CD14-positive monocyte (primary cell): ENCODE measurements around the gene MED14. TPM values are rescaled to one million over a fixed set of nuclear protein-coding genes. Genes with fewer than 3 reads are reported as not detected.

Experiments
- DNase-seq, 3 donors: peaks; one replicate each; pipeline ENCODE4 v3.0.0-alpha.2; 2011 to 2022
- H2AFZ ChIP-seq: 2 replicates; pipeline ENCODE4 v1.6.0; 2012; ENCODE audit warnings: mild to moderate bottlenecking, low read depth, low read length, inconsistent platforms; ENCODE audit not compliant: insufficient read depth, poor library complexity, severe bottlenecking
- H3K27ac ChIP-seq, 2 donors: 1 replicate in 1 of 2; 2 replicates in 1 of 2; pipeline ENCODE4 v1.5.1; 2012 to 2013; ENCODE audit warnings: low read length in 2 of 2, control low read depth in 1 of 2, inconsistent platforms in 1 of 2, low read depth in 1 of 2, mild to moderate bottlenecking in 1 of 2
- H3K27me3 ChIP-seq, 2 donors: one replicate each; pipeline versions ENCODE4 v1.6.0 to v1.6.1; 2011 to 2013; ENCODE audit warnings: low read length in 2 of 2; ENCODE audit not compliant: control insufficient read depth in 2 of 2, insufficient read depth in 2 of 2
- H3K36me3 ChIP-seq, 2 donors: replicated peaks in 1 of 2; 1 replicate in 1 of 2; 2 replicates in 1 of 2; pipeline versions ENCODE4 v1.5.1 to v1.6.1; 2012 to 2013; ENCODE audit warnings: low read length in 2 of 2, control low read depth in 1 of 2, inconsistent platforms in 1 of 2, mild to moderate bottlenecking in 1 of 2; ENCODE audit not compliant: insufficient read depth in 2 of 2, control insufficient read depth in 1 of 2
- H3K4me1 ChIP-seq, 2 donors: 1 replicate in 1 of 2; 2 replicates in 1 of 2; pipeline versions ENCODE4 v1.5.1 to v1.6.1; 2012 to 2013; ENCODE audit warnings: low read length in 2 of 2, control low read depth in 1 of 2, inconsistent platforms in 1 of 2, mild to moderate bottlenecking in 1 of 2, moderate library complexity in 1 of 2; ENCODE audit not compliant: insufficient read depth in 2 of 2, control insufficient read depth in 1 of 2
- H3K4me2 ChIP-seq: replicated peaks from 2 replicates; pipeline ENCODE3; 2012; ENCODE audit warnings: low read length, moderate library complexity, mild to moderate bottlenecking; ENCODE audit not compliant: poor library complexity, severe bottlenecking; ENCODE audit errors: extremely low read depth
- H3K4me3 ChIP-seq, 3 experiments: fragments of 200-600 bp in 1 of 3; sonication (generic) in 1 of 3; replicated peaks in 1 of 3; 1 replicate in 2 of 3; 2 replicates in 1 of 3; pipeline ENCODE4 v1.5.1; 2011 to 2013; ENCODE audit warnings: low read length in 3 of 3, mild to moderate bottlenecking in 3 of 3, control low read depth in 2 of 3, low read depth in 2 of 3, inconsistent platforms in 1 of 3, moderate library complexity in 1 of 3
- H3K79me2 ChIP-seq: 2 replicates; pipeline ENCODE4 v1.6.0; 2012; ENCODE audit warnings: mild to moderate bottlenecking, control low read depth, inconsistent platforms, low read length, moderate library complexity; ENCODE audit not compliant: insufficient read depth
- H3K9ac ChIP-seq: 2 replicates; pipeline ENCODE4 v1.6.0; 2017; ENCODE audit warnings: low read length, mild to moderate bottlenecking; ENCODE audit not compliant: insufficient read depth, poor library complexity, severe bottlenecking
- H3K9me3 ChIP-seq, 2 donors: replicated peaks in 1 of 2; 1 replicate in 1 of 2; 2 replicates in 1 of 2; pipeline versions ENCODE4 v1.5.1 to v1.6.1; 2012 to 2013; ENCODE audit warnings: low read length in 2 of 2, control low read depth in 1 of 2; ENCODE audit not compliant: control insufficient read depth in 1 of 2, insufficient read depth in 1 of 2
- H4K20me1 ChIP-seq: 2 replicates; pipeline ENCODE4 v1.6.0; 2012; ENCODE audit warnings: mild to moderate bottlenecking, low read length, control low read depth, moderate library complexity; ENCODE audit not compliant: insufficient read depth
- H3K27ac Mint-ChIP-seq, 7 donors: one replicate each; pipeline ENCODE4 v1.8.0; 2020; ENCODE audit warnings: mild to moderate bottlenecking in 7 of 7, mixed read lengths in 7 of 7, moderate library complexity in 6 of 7, inconsistent platforms in 2 of 7
- H3K27me3 Mint-ChIP-seq, 3 donors: one replicate each; pipeline ENCODE4 v1.8.0; 2021 to 2022; ENCODE audit warnings: low read depth in 3 of 3, mild to moderate bottlenecking in 3 of 3, mixed read lengths in 3 of 3, moderate library complexity in 3 of 3, inconsistent platforms in 1 of 3
- H3K36me3 Mint-ChIP-seq, 2 donors: one replicate each; pipeline ENCODE4 v1.8.0; 2020; ENCODE audit warnings: mixed read lengths in 2 of 2, inconsistent platforms in 1 of 2, mild to moderate bottlenecking in 1 of 2
- H3K4me1 Mint-ChIP-seq: one replicate; pipeline ENCODE4 v1.8.0; 2020; ENCODE audit warnings: mild to moderate bottlenecking, mixed read lengths
- H3K4me3 Mint-ChIP-seq, 2 donors: one replicate each; pipeline ENCODE4 v1.8.0; 2020; ENCODE audit warnings: mild to moderate bottlenecking in 2 of 2, mixed read lengths in 2 of 2, moderate library complexity in 1 of 2
- H3K9me3 Mint-ChIP-seq, 7 donors: one replicate each; pipeline ENCODE4 v1.8.0; 2020 to 2022; ENCODE audit warnings: mixed read lengths in 7 of 7, mild to moderate bottlenecking in 6 of 7, moderate library complexity in 6 of 7, inconsistent platforms in 2 of 7
- CTCF ChIP-seq: fragments of 200-600 bp; IDR thresholded peaks from one replicate; pipeline ENCODE4 v1.8.0; 2022; ENCODE audit warnings: antibody characterized with exemption, mild to moderate bottlenecking
- WGBS: methylation state at CpG from one replicate; pipeline ENCODE4 v1.1.5; 2013; ENCODE audit warnings: missing lambda C conversion rate; ENCODE audit not compliant: insufficient coverage; 5-methylcytosine and 5-hydroxymethylcytosine counted together
- intact Hi-C, 2 donors: fragments of 100-400 bp; cut with micrococcal nuclease; formaldehyde crosslinking; loops; one replicate each; pipeline versions ENCODE4 v1.15.0 to v1.15.1; 2023
- polyA plus RNA-seq, 3 donors: library from polyadenylated mRNA; depleted of rRNA in 1 of 3; unstranded in 2 of 3; stranded (reverse) in 1 of 3; fragments of 300-500 nt in 2 of 3; fragments of >200 nt in 1 of 3; fragmentation: Illumina TruSeq in 2 of 3; gene quantifications; 1 replicate in 2 of 3; 2 replicates in 1 of 3; pipeline ENCODE4 v1.2.3, GENCODE V29; 2012 to 2021

The MED14 gene
- polyA plus RNA-seq, 3 donors: 3.6 to 20.4 (median 6.8) TPM

GRCh38 chrX:40780951-40781350 lies 45.6 kb upstream of the MED14 start:
- peaks cover 0 to 12% of the 10 kb centered on the region in 2 donors for H3K27me3 ChIP-seq
- H3K36me3 Mint-ChIP-seq: no peaks in the 10 kb centered on the region

GRCh38 chrX:40780082-40780481 lies 44.7 kb upstream of the MED14 start:
- H3K4me1 ChIP-seq: no peaks in the 10 kb centered on the region
- no peak for DNase-seq
- H3K27ac ChIP-seq: no peak overlapping the region
- WGBS: 96% methylated on average over 3 of the region's 6 CpGs
- H3K9me3 Mint-ChIP-seq: peaks cover 0 to 3% (median 0%) of the 10 kb centered on the region in 7 donors
- intact Hi-C loops: no loop called here
- H3K79me2 ChIP-seq: no peaks in the 10 kb centered on the region
- H3K27me3 Mint-ChIP-seq: peaks cover 0 to 39% (median 0%) of the 10 kb centered on the region in 3 donors
- no peak overlapping the region for H3K4me3 ChIP-seq
- no peaks in the 10 kb centered on the region for H4K20me1 ChIP-seq
- H3K27ac Mint-ChIP-seq: no peak overlapping the region
- H2AFZ ChIP-seq: no peak overlapping the region
- no peaks in the 10 kb centered on the region for H3K36me3 Mint-ChIP-seq
- peaks cover 0 to 16% of the 10 kb centered on the region in 2 donors for H3K27me3 ChIP-seq
- H3K9me3 ChIP-seq: no peaks in the 10 kb centered on the region
- no peak overlapping the region for H3K4me3 Mint-ChIP-seq
- peaks cover 2% of the 10 kb centered on the region for H3K4me1 Mint-ChIP-seq
- H3K9ac ChIP-seq: no peak overlapping the region
- H3K4me2 ChIP-seq: no peak overlapping the region
- TF ChIP-seq CTCF: no peak
- H3K36me3 ChIP-seq: no peaks in the 10 kb centered on the region

More at GRCh38 chrX:40780951-40781350, 45.6 kb upstream of the MED14 start:
- intact Hi-C loops: no loop called here
- DNase-seq: no peak
- no peak overlapping the region for H2AFZ ChIP-seq
- H3K36me3 ChIP-seq: no peaks in the 10 kb centered on the region
- no peak overlapping the region for H3K4me3 ChIP-seq
- no peak for TF ChIP-seq CTCF
- H4K20me1 ChIP-seq: no peaks in the 10 kb centered on the region
- no peak overlapping the region for H3K27ac ChIP-seq
- no peaks in the 10 kb centered on the region for H3K9me3 ChIP-seq
- no peaks in the 10 kb centered on the region for H3K4me1 ChIP-seq
- H3K9me3 Mint-ChIP-seq: peaks cover 0 to 3% (median 0%) of the 10 kb centered on the region in 7 donors
- H3K27me3 Mint-ChIP-seq: peaks cover 0 to 39% (median 0%) of the 10 kb centered on the region in 3 donors
- peaks cover 2% of the 10 kb centered on the region for H3K4me1 Mint-ChIP-seq
- no CpG with 5 or more reads among the region's 2 CpGs for WGBS
- no peaks in the 10 kb centered on the region for H3K79me2 ChIP-seq
- H3K9ac ChIP-seq: no peak overlapping the region
- no peak overlapping the region for H3K27ac Mint-ChIP-seq
- H3K4me3 Mint-ChIP-seq: no peak overlapping the region
- no peak overlapping the region for H3K4me2 ChIP-seq
